IPS DF 19.7 (cell line): ENCODE data around the gene CACNA1A.

Experiments used
- DNase-seq: peaks from one replicate; pipeline ENCODE4 v3.0.0-alpha.2; 2013; ENCODE audit warnings: low read depth, low spot score

CACNA1A gene

GRCh38 chr19:13314761-13315160, 191.5 kb downstream of the CACNA1A start:
- DNase-seq: no peak

GRCh38 chr19:13313875-13314274, 192.4 kb downstream of the CACNA1A start:
- no peak for DNase-seq

GRCh38 chr19:13309864-13310263, 196.4 kb downstream of the CACNA1A start:
- no peak for DNase-seq

- no peak for DNase-seq
Measured at GRCh38 chr19:13303381-13304129, 202.7 kb downstream of the CACNA1A start.

- DNase-seq: no peak
Measured at GRCh38 chr19:13302526-13303270, 203.6 kb downstream of the CACNA1A start.

GRCh38 chr19:13301627-13302334, 204.5 kb downstream of the CACNA1A start:
- no peak for DNase-seq

- DNase-seq: no peak
Measured at GRCh38 chr19:13300421-13301030, 205.8 kb downstream of the CACNA1A start.

- DNase-seq: no peak
Measured at GRCh38 chr19:13299838-13300237, 206.4 kb downstream of the CACNA1A start.

GRCh38 chr19:13298565-13299481, 207.5 kb downstream of the CACNA1A start:
- DNase-seq: no peak

- no peak for DNase-seq
Measured at GRCh38 chr19:13297023-13297422, 209.3 kb downstream of the CACNA1A start.

GRCh38 chr19:13294812-13295567, 211.3 kb downstream of the CACNA1A start:
- DNase-seq: no peak

- DNase-seq: no peak
Measured at GRCh38 chr19:13291913-13292312, 214.4 kb downstream of the CACNA1A start.

- no peak for DNase-seq
Measured at GRCh38 chr19:13290741-13291140, 215.5 kb downstream of the CACNA1A start.

GRCh38 chr19:13289295-13289694, 217.0 kb downstream of the CACNA1A start:
- DNase-seq: no peak

GRCh38 chr19:13286195-13286985, 219.9 kb downstream of the CACNA1A start:
- DNase-seq: no peak

- DNase-seq: no peak
Measured at GRCh38 chr19:13284929-13285928, 221.1 kb downstream of the CACNA1A start.

GRCh38 chr19:13283871-13284270, 222.4 kb downstream of the CACNA1A start:
- no peak for DNase-seq

- DNase-seq: no peak
Measured at GRCh38 chr19:13282486-13283065, 223.7 kb downstream of the CACNA1A start.
